Caco-2 (cell line): ENCODE measurements around the gene SLC17A9. TPM values are rescaled to one million over a fixed set of nuclear protein-coding genes. Genes with fewer than 3 reads are reported as not detected.

Experiments
- BruUV-seq: library from RNA; stranded (reverse); fragments of 400-500 nt; replicated peaks from 2 replicates; lab custom pipeline; 2021; lab: Mats Ljungman, UMichigan
- CTCF ChIA-PET: fragments of 300-600 bp; sonication (Branson Sonifier 250); formaldehyde crosslinking; loops from one replicate; lab custom pipeline; 2022; ENCODE audit warnings: antibody characterized with exemption; lab: Charles Lee
- POLR2A ChIA-PET: fragments of 300-600 bp; sonication (Branson Sonifier 250); formaldehyde crosslinking; loops from one replicate; lab custom pipeline; 2022; ENCODE audit warnings: antibody characterized with exemption; lab: Charles Lee
- DNase-seq, 2 experiments: peaks; one replicate each; pipeline versions ENCODE4 v3.0.0 to v3.0.0-alpha.2; 2020 to 2022
- H3K27me3 ChIP-seq: replicated peaks from 2 replicates; pipeline ENCODE4 v1.6.0; 2011; ENCODE audit warnings: low read length; ENCODE audit not compliant: control insufficient read depth, insufficient read depth
- H3K36me3 ChIP-seq: 2 replicates; pipeline ENCODE4 v1.5.1; 2011; ENCODE audit warnings: low read length; ENCODE audit not compliant: control insufficient read depth, insufficient read depth
- H3K4me1 ChIP-seq: fragments of 250-450 bp; sonication (Bioruptor Pico); 2 replicates; pipeline ENCODE4 v1.5.1; 2020; ENCODE audit warnings: mild to moderate bottlenecking
- H3K4me3 ChIP-seq: 2 replicates; pipeline ENCODE4 v1.5.1; 2011; ENCODE audit warnings: low read depth, mild to moderate bottlenecking, control low read depth, low read length
- H3K9me3 ChIP-seq: fragments of 250-450 bp; sonication (Bioruptor Pico); 2 replicates; pipeline ENCODE4 v1.5.1; 2020; ENCODE audit warnings: mild to moderate bottlenecking, moderate library complexity
- H3K27ac Mint-ChIP-seq: one replicate; pipeline ENCODE4 v1.8.0; 2022; ENCODE audit warnings: mixed read lengths; ENCODE audit not compliant: unreplicated experiment
- H3K27me3 Mint-ChIP-seq: one replicate; pipeline ENCODE4 v1.8.0; 2022; ENCODE audit warnings: mixed read lengths; ENCODE audit not compliant: insufficient read depth, unreplicated experiment
- H3K36me3 Mint-ChIP-seq: one replicate; pipeline ENCODE4 v1.8.0; 2022; ENCODE audit warnings: mild to moderate bottlenecking, mixed read lengths; ENCODE audit not compliant: insufficient read depth, unreplicated experiment
- H3K4me1 Mint-ChIP-seq: one replicate; pipeline ENCODE4 v1.8.0; 2022; ENCODE audit warnings: low read depth, mixed read lengths; ENCODE audit not compliant: unreplicated experiment
- H3K4me3 Mint-ChIP-seq: one replicate; pipeline ENCODE4 v1.8.0; 2022; ENCODE audit warnings: mild to moderate bottlenecking, moderate library complexity, mixed read lengths; ENCODE audit not compliant: unreplicated experiment
- H3K9me3 Mint-ChIP-seq: one replicate; pipeline ENCODE4 v1.8.0; 2022; ENCODE audit warnings: mixed read lengths; ENCODE audit not compliant: unreplicated experiment
- CTCF ChIP-seq, 2 experiments: fragments of 200-600 bp in 1 of 2; IDR thresholded peaks; 1 replicate in 1 of 2; 2 replicates in 1 of 2; pipeline versions ENCODE4 v1.5.1 to v1.8.0; 2011 to 2022; ENCODE audit warnings: antibody characterized with exemption in 1 of 2, control low read depth in 1 of 2, inconsistent platforms in 1 of 2, low read depth in 1 of 2, low read length in 1 of 2, mild to moderate bottlenecking in 1 of 2, moderate library complexity in 1 of 2; ENCODE audit not compliant: insufficient read depth in 1 of 2, severe bottlenecking in 1 of 2, unreplicated experiment in 1 of 2
- intact Hi-C: fragments of 100-400 bp; cut with micrococcal nuclease; formaldehyde crosslinking; loops from one replicate; pipeline ENCODE4 v1.10.0; 2022; ENCODE audit not compliant: unreplicated experiment
- total RNA-seq: library from RNA; stranded (reverse); gene quantifications from 2 replicates; pipeline ENCODE4 v1.2.3, GENCODE V29; 2022

The SLC17A9 gene
- total RNA-seq, 1 experiment from 2014 or later, result 64.7 TPM

DNA sequence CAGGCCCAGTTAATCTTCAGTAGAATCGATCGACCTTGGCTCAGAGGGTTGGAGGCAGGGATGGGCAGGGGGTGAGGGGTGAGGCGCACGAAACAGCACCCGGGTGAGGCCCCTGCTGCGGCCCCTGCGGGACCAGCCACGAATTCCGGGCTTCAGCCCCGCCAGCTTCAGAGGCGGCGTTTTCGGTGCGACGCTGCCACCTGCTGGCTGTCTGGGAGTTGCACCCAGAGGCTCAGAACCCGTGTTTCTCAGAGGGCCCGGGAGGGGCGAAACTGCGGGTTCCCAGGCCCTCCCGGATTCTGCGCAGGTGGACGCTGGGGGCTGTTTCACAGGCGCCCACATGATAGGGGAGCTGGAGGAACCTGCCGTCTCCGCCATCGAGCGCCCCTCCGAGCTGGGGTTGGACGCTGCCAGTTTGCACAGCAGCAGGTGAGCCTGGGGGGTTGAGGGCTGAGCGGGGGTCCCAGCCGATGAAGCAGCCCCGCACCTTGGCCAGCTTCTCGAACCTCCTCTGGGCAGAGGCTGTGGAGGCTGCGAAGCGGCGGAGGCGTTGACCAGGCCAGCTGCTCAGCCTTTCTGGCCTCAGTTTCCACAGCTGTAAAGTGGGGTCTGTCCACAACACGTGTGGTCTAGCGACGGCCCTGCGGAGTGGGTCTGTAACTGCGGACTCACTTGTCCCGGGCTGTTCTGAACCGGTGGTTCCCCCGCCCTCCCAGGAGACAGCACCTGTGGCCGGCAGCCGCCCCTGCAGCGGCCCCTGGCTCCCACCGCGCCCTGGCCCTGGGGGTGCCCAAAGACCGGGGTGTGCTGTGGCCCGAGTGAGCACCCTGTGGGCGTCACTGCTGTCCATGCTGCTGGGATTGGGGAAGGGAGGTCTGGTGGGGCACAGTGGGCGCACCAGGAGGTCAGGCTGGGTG, 56.8 kb downstream of the SLC17A9 start:
- H3K27ac Mint-ChIP-seq, result peak overlapping the region; percentile 89
- peak overlapping the region; percentile 66 for H3K4me3 Mint-ChIP-seq
- no peaks in the 10 kb centered on the region for H3K27me3 ChIP-seq
- H3K36me3 ChIP-seq, result no peaks in the 10 kb centered on the region
- peaks cover 24% of the 10 kb centered on the region for H3K4me1 ChIP-seq
- BruUV-seq, result no TSS peak
- peaks cover 27% of the 10 kb centered on the region for H3K4me1 Mint-ChIP-seq
- H3K9me3 ChIP-seq, result peaks cover 10% of the 10 kb centered on the region
- intact Hi-C loops, result loop anchor here (1.0 to 2.0 kb wide), 3 partner anchors 37 to 137 kb away; no protein-coding TSS in a partner anchor
- peak overlapping the region; percentile 27 for H3K4me3 ChIP-seq
- ChIA-PET CTCF (interaction anchor here (0.6 to 1.8 kb wide), 26 partner anchors 9 to 215 kb away, joined by 3 to 20 read pairs (median 4); no protein-coding TSS in a partner anchor), POLR2A (interaction anchor here (0.5 to 1.1 kb wide), 4 partner anchors 10 to 61 kb away, joined by 3 to 5 read pairs (median 4); no protein-coding TSS in a partner anchor)
- H3K9me3 Mint-ChIP-seq, result peaks cover 14% of the 10 kb centered on the region
- no peaks in the 10 kb centered on the region for H3K27me3 Mint-ChIP-seq
- DNase-seq, result peak; percentile 89 to 96
- H3K36me3 Mint-ChIP-seq, result no peaks in the 10 kb centered on the region
- TF ChIP-seq CTCF (IDR thresholded peaks at IDR 0.05; ENCODE audit: insufficient read depth in 1 of 2, low read depth in 1 of 2, low read length in 1 of 2, severe bottlenecking in 1 of 2, unreplicated experiment in 1 of 2), result peak; percentile 99 to 100

- peaks cover 14% of the 10 kb centered on the region for H3K9me3 Mint-ChIP-seq
- ChIA-PET POLR2A (no interaction called here), CTCF (interaction anchor here (0.6 to 1.8 kb wide), 5 partner anchors 9 to 44 kb away, joined by 3 to 20 read pairs (median 9); no protein-coding TSS in a partner anchor)
- intact Hi-C loops, result loop anchor here (1.0 to 2.0 kb wide), 3 partner anchors 38 to 137 kb away; no protein-coding TSS in a partner anchor
- no peak overlapping the region for H3K27ac Mint-ChIP-seq
- no peak for TF ChIP-seq CTCF (IDR thresholded peaks at IDR 0.05; ENCODE audit: insufficient read depth in 1 of 2, low read depth in 1 of 2, low read length in 1 of 2, severe bottlenecking in 1 of 2, unreplicated experiment in 1 of 2)
- no peaks in the 10 kb centered on the region for H3K36me3 Mint-ChIP-seq
- no TSS peak for BruUV-seq
- H3K4me1 Mint-ChIP-seq, result peaks cover 34% of the 10 kb centered on the region
- peaks cover 10% of the 10 kb centered on the region for H3K9me3 ChIP-seq
- H3K36me3 ChIP-seq, result no peaks in the 10 kb centered on the region
- no peak overlapping the region for H3K4me3 ChIP-seq
- H3K4me3 Mint-ChIP-seq, result peak overlapping the region; percentile 50
- no peak for DNase-seq
- peaks cover 30% of the 10 kb centered on the region for H3K4me1 ChIP-seq
- H3K27me3 Mint-ChIP-seq, result no peaks in the 10 kb centered on the region
- H3K27me3 ChIP-seq, result no peaks in the 10 kb centered on the region
These were observed 57.7 kb downstream of the SLC17A9 start for GRCh38 chr20:63009988-63010769.

DNA sequence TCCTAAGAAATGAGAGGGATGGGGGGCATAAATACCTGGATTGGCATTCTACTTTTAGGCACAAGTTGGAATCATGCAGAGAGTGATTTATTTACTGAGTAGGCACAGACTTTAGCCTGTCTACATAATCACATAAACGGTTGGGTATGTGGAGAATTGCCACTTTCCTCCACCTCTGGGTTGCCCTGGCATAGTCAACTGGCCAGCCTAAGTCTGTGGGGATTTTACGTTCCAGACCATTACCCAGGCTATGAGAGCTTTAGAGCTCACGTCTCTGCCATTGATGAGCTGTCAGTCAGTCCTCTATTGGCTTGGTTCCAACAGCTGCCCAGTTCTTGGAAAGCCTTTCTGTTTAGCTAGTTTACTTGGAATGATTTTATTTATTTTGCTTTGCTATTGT, 59.3 kb downstream of the SLC17A9 start:
- intact Hi-C loops, result no loop called here
- POLR2A ChIA-PET, result no interaction called here

More for the DNA sequence above, 59.3 kb downstream of the SLC17A9 start:
- no peak overlapping the region for H3K4me3 Mint-ChIP-seq
- no peak overlapping the region for H3K27ac Mint-ChIP-seq
- Histone ChIP-seq H3K4me3 (no peak overlapping the region), H3K9me3 (peaks cover 10% of the 10 kb centered on the region), H3K36me3 (no peaks in the 10 kb centered on the region), H3K4me1 (peaks cover 43% of the 10 kb centered on the region), H3K27me3 (no peaks in the 10 kb centered on the region)
- BruUV-seq, result no TSS peak
- H3K4me1 Mint-ChIP-seq, result peaks cover 41% of the 10 kb centered on the region
- H3K9me3 Mint-ChIP-seq, result peaks cover 14% of the 10 kb centered on the region
- CTCF ChIA-PET, result interaction anchor here (0.7 to 1.8 kb wide), 5 partner anchors 25 to 206 kb away, joined by 3 to 14 read pairs (median 3); no protein-coding TSS in a partner anchor
- peaks cover 3% of the 10 kb centered on the region for H3K36me3 Mint-ChIP-seq
- no peak for TF ChIP-seq CTCF (IDR thresholded peaks at IDR 0.05; ENCODE audit: insufficient read depth in 1 of 2, low read depth in 1 of 2, low read length in 1 of 2, severe bottlenecking in 1 of 2, unreplicated experiment in 1 of 2)
- DNase-seq, result no peak
- H3K27me3 Mint-ChIP-seq, result no peaks in the 10 kb centered on the region
